Omental fat pad (tissue), 4 donors: Measurements from ENCODE around the gene OR52N2. TPM values are rescaled to one million over a fixed set of nuclear protein-coding genes. Genes with fewer than 3 reads are reported as not detected.

ENCODE experiments used
- ATAC-seq: fragments of 150-250 bp; one replicate; pipeline ENCODE4 v1.9.1; 2016; ENCODE audit warnings: mild to moderate bottlenecking, moderate library complexity; ENCODE audit not compliant: low FRiP score
- DNase-seq: peaks from one replicate; pipeline ENCODE4 v3.0.0-alpha.2; 2019; ENCODE audit warnings: low spot score
- CTCF ChIP-seq, 3 donors: fragments of 450-650 bp; IDR thresholded peaks; one replicate each; pipeline ENCODE4 v1.5.1; 2016 to 2017; ENCODE audit warnings: antibody characterized with exemption in 3 of 3, mild to moderate bottlenecking in 3 of 3, moderate library complexity in 2 of 3
- total RNA-seq, 4 donors: library from RNA; depleted of rRNA; stranded (reverse); fragments of >200 nt; gene quantifications; one replicate each; pipeline ENCODE4 v1.1.0, GENCODE V29; 2016

The OR52N2 gene
- total RNA-seq = not detected

- ATAC-seq = peak; percentile 76
- peak in 2 of 3 donors; percentile 13 to 79 for TF ChIP-seq CTCF (IDR thresholded peaks at IDR 0.05)
- peak; percentile 67 for DNase-seq
These were observed at the start of gene OR52N2 for GRCh38 chr11:5808500-5809121. Gene OR52N2 (plus strand): TSS chr11:5808924. CDS start chr11:5820336, 11,412 bp downstream.

GRCh38 chr11:5767056-5767455 is 41.7 kb upstream of the OR52N2 start:
- ATAC-seq (no peak), DNase-seq (no peak)
- no peak for TF ChIP-seq CTCF (IDR thresholded peaks at IDR 0.05)

- no peak for TF ChIP-seq CTCF (IDR thresholded peaks at IDR 0.05)
- ATAC-seq (no peak), DNase-seq (no peak)
These were observed 25.5 kb upstream of the OR52N2 start, which contains the start of gene OR52N5 for GRCh38 chr11:5783255-5783654. Gene OR52N5 (minus strand): TSS chr11:5783355. CDS start chr11:5778634, 4,721 bp downstream.

GRCh38 chr11:5791165-5791564 is 17.6 kb upstream of the OR52N2 start, which contains the start of gene OR52N1:
Gene OR52N1 (minus strand): TSS chr11:5791265. CDS start chr11:5788816, 2,449 bp downstream.
- ATAC-seq (no peak), DNase-seq (no peak)
- no peak for TF ChIP-seq CTCF (IDR thresholded peaks at IDR 0.05)

- no peak for TF ChIP-seq CTCF (IDR thresholded peaks at IDR 0.05)
- ATAC-seq (no peak), DNase-seq (no peak)
These were observed 12.2 kb upstream of the OR52N2 start for GRCh38 chr11:5796541-5796940.

- TF ChIP-seq CTCF (IDR thresholded peaks at IDR 0.05) = no peak
- ATAC-seq = no peak
- no peak for DNase-seq
These were observed 4.7 kb upstream of the OR52N2 start for GRCh38 chr11:5803982-5804381.

- TF ChIP-seq CTCF (IDR thresholded peaks at IDR 0.05) = no peak
- DNase-seq = no peak
These were observed 1.1 kb upstream of the OR52N2 start for GRCh38 chr11:5807580-5807979.

More at GRCh38 chr11:5807580-5807979, 1.1 kb upstream of the OR52N2 start:
- ATAC-seq = no peak
